GM18498 (cell line): Measurements from ENCODE around the gene SLC7A14.

Experiments used
- ATAC-seq: cut with Tn5 transposase; IDR thresholded peaks from one replicate; pipeline ENCODE4 v1.9.1; 2021; ENCODE audit warnings: mild to moderate bottlenecking, moderate library complexity; ENCODE audit not compliant: unreplicated experiment

The SLC7A14 gene

DNA sequence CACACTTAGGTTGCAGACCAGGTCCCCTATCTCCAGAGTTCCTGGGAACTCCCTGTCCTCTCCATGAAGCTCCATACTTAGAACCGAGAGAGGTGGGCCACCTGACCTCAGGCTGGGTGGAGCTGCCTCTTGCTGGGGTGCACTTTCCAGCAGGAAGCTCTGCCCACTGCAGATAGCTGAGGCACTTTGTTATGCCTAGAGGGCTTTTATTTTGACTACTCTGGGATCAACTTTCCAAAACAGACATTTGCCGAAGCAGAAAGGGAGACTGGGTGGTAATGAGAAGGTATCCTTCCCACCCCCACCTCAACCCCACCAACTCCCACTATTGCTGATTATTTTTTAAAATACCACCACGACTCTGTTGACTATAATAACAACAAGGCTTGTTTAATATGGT is 112.5 kb downstream of the SLC7A14 start:
- no peak for ATAC-seq

GRCh38 chr3:170471149-170471548 is 114.7 kb downstream of the SLC7A14 start:
- ATAC-seq, result no peak

- no peak for ATAC-seq
Observed at GRCh38 chr3:170470063-170471016, 115.5 kb downstream of the SLC7A14 start.

- no peak for ATAC-seq
Observed at GRCh38 chr3:170469151-170470062, 116.5 kb downstream of the SLC7A14 start.

- no peak for ATAC-seq
Observed at GRCh38 chr3:170467571-170468147, 118.2 kb downstream of the SLC7A14 start.

- no peak for ATAC-seq
Observed at GRCh38 chr3:170467007-170467406, 118.9 kb downstream of the SLC7A14 start.

DNA sequence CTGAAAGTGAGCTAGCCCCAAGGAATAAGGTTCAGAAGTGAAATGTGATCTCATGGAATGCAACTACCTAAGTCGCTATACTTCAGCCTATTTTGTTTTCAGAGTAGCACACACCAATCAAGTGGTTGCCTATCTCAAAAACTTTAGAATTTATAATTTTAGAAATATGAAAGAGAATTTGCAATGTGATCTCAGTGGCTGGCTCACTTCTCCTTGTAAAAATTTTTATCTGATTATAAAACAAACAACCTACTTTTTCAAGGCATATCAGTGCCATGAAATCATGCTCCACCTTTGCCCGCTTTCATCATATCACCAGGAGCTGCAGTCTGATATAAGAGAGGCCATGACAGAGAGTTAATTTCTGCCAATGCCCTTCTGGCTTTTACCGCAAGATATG is 119.9 kb downstream of the SLC7A14 start:
- ATAC-seq, result no peak

DNA sequence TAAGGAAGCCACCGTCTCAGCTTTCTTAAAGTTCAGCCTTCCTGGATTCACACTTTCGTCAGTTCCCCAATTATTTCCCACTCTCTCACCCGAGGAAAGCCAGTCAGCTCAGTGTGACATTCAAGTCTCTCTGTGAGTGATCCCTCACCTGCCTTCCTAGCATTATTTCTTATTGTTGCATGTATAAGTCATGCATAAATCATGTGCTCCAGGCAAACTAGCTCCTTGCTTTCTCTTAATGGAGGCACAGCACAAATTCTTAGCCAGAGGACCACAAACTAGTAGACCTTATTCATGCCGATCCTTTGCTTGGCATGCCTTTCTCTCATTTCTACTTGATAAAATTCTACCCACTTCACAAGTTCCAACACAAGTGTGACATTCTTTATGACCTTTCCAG is 122.9 kb downstream of the SLC7A14 start:
- no peak for ATAC-seq

DNA sequence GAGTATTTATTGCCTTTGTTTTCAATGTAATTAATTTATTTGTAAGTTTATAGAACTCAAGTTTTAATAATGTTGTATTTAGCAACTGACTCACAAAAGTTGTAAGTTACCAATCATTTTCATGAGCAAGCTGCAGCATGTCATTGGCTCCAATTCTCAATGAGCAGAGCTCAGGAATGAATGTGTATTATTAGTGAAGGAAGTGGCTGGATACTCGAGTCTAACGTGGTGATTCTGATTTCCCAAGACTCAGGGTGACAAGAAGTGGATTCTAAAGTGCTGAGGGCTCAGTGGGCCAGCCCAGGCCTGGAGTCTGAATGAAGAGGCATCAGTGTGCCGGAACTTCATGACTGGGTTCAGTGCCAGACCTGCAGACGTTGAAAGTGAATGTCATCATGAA is 127.6 kb downstream of the SLC7A14 start:
- no peak for ATAC-seq

DNA sequence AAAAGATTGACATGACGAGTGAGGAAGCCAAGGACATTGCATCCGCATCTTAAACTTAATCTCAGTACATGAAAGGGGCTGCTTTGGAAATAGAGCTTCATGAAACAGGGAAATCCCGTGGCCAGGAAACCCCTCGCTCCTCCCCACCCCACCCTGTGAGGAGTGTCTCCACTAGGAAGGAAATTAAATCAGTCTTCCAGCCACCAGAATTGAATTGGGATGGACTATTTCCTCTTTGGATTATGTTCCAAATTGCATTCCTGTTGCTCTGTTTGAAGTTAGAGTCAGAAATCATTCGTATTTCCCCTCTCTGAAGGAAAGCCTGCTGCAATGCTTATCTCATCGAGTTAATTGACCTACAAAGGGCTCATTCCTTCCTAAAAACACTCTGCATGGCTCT is 131.4 kb downstream of the SLC7A14 start:
- ATAC-seq, result no peak

GRCh38 chr3:170450039-170450438 is 135.8 kb downstream of the SLC7A14 start:
- ATAC-seq, result no peak

DNA sequence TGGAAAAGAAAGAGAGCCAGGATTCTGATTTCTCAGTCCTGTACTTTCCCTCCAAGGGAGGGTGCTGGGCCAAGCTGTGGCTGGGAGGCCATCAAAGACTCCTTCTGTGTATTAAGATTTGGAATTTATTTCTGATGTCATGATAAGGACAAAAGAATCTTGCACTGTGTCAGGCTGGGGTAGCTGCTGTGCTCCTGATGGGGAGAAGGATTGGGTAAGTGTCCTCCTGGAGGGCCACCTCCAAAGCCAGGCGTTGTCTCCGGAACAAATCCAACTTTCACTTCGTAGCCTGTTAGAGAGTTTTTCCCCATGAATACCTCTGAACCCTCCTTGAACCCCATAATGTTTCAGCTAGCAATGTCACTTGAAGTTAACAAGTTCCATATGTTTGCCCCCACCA is 137.3 kb downstream of the SLC7A14 start:
- no peak for ATAC-seq

GRCh38 chr3:170443457-170443856 is 142.4 kb downstream of the SLC7A14 start:
- ATAC-seq, result no peak

DNA sequence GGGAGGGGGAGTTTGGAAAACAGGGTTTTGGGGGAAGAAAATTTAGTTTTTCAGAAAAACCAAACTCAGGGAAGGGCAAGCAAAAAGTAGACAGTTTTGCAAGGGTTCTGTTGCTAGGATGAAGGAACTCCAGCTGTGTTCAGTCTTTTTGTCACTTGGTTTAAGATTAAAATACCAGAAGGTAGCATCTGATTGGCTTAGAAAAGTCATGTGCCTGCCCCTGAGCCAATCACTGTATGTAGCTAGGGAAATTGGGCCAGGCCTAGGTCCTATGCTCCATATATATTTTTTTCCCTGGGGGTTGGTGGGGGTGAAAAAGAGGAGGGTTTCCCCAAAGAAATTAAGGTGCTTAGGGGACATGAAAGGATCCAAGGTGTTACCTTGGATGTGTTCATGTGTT is 142.9 kb downstream of the SLC7A14 start:
- ATAC-seq, result no peak

GRCh38 chr3:170441412-170441811 is 144.5 kb downstream of the SLC7A14 start:
- no peak for ATAC-seq

- no peak for ATAC-seq
Observed at GRCh38 chr3:170440344-170440743, 145.5 kb downstream of the SLC7A14 start.

GRCh38 chr3:170438836-170439235 is 147.0 kb downstream of the SLC7A14 start:
- ATAC-seq, result no peak

GRCh38 chr3:170437696-170438407 is 148.0 kb downstream of the SLC7A14 start:
- ATAC-seq, result no peak

DNA sequence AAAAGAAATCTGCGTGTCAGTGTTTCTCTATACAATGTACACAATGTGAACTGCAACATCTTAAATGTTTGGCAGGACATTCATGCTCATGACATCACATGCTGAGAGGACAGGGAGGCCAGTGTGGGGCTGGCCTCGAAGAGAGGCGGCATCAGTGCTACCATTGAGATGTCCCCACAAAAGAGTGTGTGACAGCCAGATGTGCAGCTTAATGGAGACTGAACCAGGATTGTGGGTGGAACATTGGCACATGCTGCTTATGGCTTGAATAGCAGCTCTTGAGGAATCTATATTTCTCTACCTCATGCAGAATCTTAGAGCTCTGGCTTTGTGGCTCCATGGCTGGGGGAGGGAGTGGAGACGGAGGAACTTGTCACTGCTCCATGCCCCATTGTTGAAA is 148.7 kb downstream of the SLC7A14 start:
- ATAC-seq, result no peak

DNA sequence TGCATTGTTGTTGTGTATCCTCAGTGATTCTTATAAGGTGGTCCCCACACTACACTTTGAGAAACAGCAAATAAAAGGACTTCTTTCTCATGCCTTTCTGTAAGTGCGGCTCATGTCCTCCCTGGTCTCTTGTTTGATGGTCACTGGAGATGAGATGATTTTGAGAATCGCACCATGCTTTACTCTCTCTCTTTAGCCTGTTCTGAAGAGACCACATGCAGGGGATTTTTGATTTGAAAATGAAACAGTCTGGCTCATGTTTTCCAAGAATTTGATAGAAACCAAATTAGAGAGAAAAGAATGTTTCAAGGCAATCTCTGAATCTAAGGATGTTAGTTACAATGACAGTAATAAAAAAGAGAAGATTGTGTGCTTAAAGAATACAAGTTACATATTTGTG is 149.2 kb downstream of the SLC7A14 start:
- no peak for ATAC-seq

DNA sequence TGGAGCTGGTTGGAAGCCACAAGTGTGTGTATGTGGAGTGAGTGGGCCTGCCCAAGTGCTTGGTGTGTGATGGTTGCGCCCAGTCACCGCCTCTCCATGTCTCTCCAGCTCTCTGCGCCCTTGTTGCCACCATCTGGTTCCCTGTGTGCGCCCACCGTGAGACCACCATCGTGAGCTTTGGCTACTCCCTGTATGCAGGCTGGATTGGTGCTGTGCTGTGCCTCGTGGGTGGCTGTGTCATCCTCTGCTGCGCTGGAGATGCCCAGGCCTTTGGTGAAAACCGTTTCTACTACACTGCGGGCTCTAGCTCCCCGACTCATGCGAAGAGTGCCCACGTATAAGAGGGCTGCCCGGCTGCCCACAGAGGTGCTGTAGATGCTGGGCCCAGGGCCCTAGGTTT is 153.5 kb downstream of the SLC7A14 start:
- ATAC-seq, result no peak
